Activated gamma-delta T cell (primary cell): ENCODE data around the gene ZNF710.
"Not testable (repeated sequence)": the region's sequence is repeated elsewhere in the genome, so short reads cannot be mapped to it uniquely, and the experiment has no call there.

Experiments
- DNase-seq: peaks from one replicate; lab custom pipeline; 2025; lab: John Stamatoyannopoulos, UW

The ZNF710 gene

GRCh38 chr15:90104551-90104950, 103.4 kb downstream of the ZNF710 start:
- no peak for DNase-seq

- no peak for DNase-seq
These were observed 104.4 kb downstream of the ZNF710 start for GRCh38 chr15:90105521-90105920.

- no peak for DNase-seq
These were observed 105.5 kb downstream of the ZNF710 start for GRCh38 chr15:90106522-90107117.

GRCh38 chr15:90108038-90108437, 106.9 kb downstream of the ZNF710 start:
- DNase-seq, result not testable (repeated sequence)

DNA sequence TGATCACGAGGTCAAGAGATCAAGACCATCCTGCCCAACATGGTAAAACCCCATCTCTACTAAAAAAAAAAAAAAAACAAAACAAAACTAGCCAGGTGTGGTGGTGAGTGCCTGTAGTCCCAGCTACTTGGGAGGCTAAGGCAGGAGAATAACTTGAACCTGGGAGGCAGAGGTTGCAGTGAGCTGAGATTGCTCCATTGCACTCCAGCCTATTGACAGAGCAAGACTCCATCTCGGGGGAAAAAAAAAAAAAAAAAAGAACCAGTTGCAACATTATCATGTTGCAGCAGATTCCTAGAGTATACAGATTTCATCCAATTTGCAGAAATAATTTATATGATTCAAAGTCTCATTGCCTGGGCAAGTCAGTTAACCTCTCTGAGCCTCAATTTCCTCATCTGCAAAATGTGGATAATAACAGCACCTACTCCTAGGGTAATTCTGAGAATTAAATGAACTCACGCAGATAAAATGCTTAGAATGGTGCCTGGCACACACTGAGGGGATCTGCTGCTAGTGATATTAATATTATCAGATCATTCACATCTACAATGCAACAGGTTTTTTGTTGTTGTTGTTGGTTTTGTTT, 108.1 kb downstream of the ZNF710 start:
- DNase-seq, result not testable (repeated sequence)

DNA sequence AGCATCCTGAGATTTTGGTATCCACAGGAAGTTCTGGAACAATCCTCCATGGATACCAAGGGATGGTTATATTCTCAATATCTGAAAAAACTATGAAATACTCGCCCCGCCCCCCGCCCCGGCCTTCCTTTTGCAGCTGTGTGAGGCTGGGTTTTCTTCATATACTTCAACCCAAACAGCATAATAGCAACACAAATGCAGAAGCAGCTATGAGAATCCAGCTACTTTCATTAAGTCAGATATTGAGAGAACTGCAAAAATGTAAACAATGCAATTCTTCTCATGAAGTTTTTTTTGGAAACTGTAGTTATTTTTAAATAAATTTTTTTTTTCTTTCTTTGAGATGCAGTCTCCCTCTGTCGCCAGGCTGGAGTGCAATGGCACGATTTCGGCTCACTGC, 112.0 kb downstream of the ZNF710 start:
- no peak for DNase-seq

GRCh38 chr15:90114451-90114901, 113.4 kb downstream of the ZNF710 start:
- DNase-seq, result no peak

DNA sequence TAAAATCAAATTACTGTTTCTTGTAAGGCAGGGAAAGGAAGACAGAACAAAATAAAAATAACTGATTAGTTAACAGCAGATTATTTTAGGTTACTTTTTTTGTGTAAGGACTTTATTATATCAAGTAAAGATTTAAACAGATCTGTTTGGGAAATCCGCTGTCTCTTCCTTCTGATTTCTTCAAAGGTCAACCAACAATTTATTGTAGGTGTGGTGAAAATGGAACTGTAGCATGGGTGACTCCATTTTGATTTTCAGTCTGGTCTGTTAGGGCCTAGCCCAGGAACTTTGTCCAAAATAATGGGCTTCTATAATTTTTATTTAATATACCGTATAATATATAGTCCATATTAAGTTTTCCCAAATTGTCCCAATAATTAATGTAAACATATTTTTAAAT, 114.7 kb downstream of the ZNF710 start:
- no peak for DNase-seq

DNA sequence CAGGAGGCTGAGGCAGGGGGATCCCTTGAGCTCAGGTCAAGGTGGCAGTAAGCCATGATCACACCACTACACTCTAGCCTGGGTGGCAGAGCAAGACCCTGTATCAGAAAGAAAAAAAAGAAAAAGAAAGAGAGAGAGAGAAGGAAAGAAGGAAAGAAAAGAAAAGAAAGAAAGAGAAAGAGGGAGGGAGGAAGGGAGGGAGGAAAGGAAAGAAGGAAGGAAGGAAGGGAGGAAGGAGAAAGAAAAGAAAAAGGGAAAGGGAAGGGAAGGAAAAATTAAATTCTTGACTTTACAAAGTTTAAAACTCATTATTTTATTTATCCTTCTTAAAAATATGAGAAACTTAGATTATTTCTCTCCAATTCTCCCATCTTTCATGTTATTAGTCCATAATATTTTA, 118.2 kb downstream of the ZNF710 start:
- no peak for DNase-seq

- no peak for DNase-seq
These were observed 120.0 kb downstream of the ZNF710 start for GRCh38 chr15:90121086-90121485.

DNA sequence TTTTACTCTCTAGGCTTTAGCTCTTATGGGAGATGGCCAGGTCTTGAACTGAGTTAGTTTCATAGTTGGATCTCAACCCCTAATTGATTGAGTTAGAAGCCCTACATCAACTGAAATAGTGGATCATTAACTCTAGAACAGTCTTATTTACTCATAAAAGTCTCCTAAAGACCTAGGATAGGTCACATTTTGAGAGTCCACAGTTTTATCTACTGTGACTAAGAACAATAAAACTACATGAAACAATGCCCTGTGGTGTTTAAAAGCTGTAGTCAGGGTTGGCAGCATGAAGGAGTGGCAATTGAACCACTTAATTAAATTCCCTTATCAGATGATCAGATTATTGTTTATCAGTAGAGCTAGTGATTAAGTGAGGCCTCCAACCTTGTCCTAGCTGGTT, 123.4 kb downstream of the ZNF710 start:
- DNase-seq, result no peak

DNA sequence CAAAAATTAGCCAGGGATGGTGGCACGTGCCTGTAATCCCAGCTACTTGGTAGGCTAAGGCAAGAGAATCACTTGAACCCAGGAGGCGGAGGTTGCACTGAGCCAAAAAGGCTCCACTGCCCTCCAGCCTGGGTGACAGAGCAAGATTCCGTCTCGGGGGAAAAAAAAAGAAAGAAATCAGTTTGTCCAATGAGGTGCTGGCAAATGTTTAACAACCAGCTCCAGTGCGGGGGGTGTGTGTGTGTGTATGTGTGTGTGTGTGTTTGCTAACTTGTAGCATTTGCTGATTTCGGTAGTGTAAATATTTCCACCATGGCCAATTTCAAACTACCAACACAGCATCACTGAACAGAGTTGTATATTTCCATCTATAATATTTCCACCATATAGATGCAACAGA, 124.9 kb downstream of the ZNF710 start:
- no peak for DNase-seq

- no peak for DNase-seq
These were observed 125.7 kb downstream of the ZNF710 start for GRCh38 chr15:90126596-90127435.

GRCh38 chr15:90130291-90130690, 129.2 kb downstream of the ZNF710 start:
- no peak for DNase-seq
